HepG2 (cell line): Measurements from ENCODE around the gene DNAJC7. TPM values are rescaled to one million over a fixed set of nuclear protein-coding genes. Genes with fewer than 3 reads are reported as not detected.

ENCODE experiments used
- BRF2 ChIP-seq: sonication (generic); formaldehyde crosslinking; IDR thresholded peaks from 2 replicates; pipeline ENCODE4 v1.8.1; 2022; ENCODE audit warnings: mild to moderate bottlenecking, missing genetic modification reagents
- DNMT1 ChIP-seq: sonication (generic); formaldehyde crosslinking; IDR thresholded peaks from 2 replicates; pipeline ENCODE4 v1.5.1; 2020; ENCODE audit warnings: mild to moderate bottlenecking, missing genetic modification reagents
- HMG20B ChIP-seq: conservative IDR thresholded peaks from 2 replicates; pipeline ENCODE4 v1.6.1; 2016; ENCODE audit warnings: missing genetic modification reagents, missing compliant biosample characterization
- HNRNPLL ChIP-seq: fragments of 200-400 bp; formaldehyde crosslinking; IDR thresholded peaks from 2 replicates; pipeline ENCODE4 v1.6.1; 2017; ENCODE audit warnings: mild to moderate bottlenecking, low read depth, low read length; ENCODE audit not compliant: poor library complexity, severe bottlenecking
- HOXA3 ChIP-seq: sonication (generic); formaldehyde crosslinking; IDR thresholded peaks from 2 replicates; pipeline ENCODE4 v1.5.0; 2020; ENCODE audit warnings: missing genetic modification reagents
- LCORL ChIP-seq, 2 experiments: fragments of 450-650 bp in 1 of 2; sonication (generic) in 1 of 2; formaldehyde crosslinking in 1 of 2; IDR thresholded peaks; 2 replicates each; pipeline versions ENCODE4 v1.5.0 to v1.6.1; 2017 to 2020; ENCODE audit warnings: antibody characterized with exemption in 1 of 2, missing genetic modification reagents in 1 of 2
- MAZ ChIP-seq, 2 experiments: sonication (generic) in 1 of 2; formaldehyde crosslinking in 1 of 2; IDR thresholded peaks; 2 replicates each; pipeline versions ENCODE4 v1.5.0 to v1.6.1; 2012 to 2020; ENCODE audit warnings: low read depth in 2 of 2, mild to moderate bottlenecking in 2 of 2, borderline replicate concordance in 1 of 2, improper control_type of control experiment in 1 of 2, low read length in 1 of 2, missing genetic modification reagents in 1 of 2, moderate library complexity in 1 of 2
- NR0B2 ChIP-seq: sonication (generic); formaldehyde crosslinking; IDR thresholded peaks from 2 replicates; pipeline ENCODE4 v1.4.0; 2020; ENCODE audit warnings: mild to moderate bottlenecking, missing genetic modification reagents
- POLR2G ChIP-seq: fragments of 200-400 bp; formaldehyde crosslinking; IDR thresholded peaks from 2 replicates; pipeline ENCODE4 v1.6.1; 2018; ENCODE audit warnings: mild to moderate bottlenecking, low read depth, low read length, moderate library complexity
- TFAP4 ChIP-seq: sonication (generic); IDR thresholded peaks from 2 replicates; pipeline ENCODE4 v1.6.1; 2016; ENCODE audit warnings: low read depth, borderline replicate concordance
- THAP9 ChIP-seq: sonication (generic); formaldehyde crosslinking; IDR thresholded peaks from 2 replicates; pipeline ENCODE4; 2020; ENCODE audit warnings: missing genetic modification reagents, mild to moderate bottlenecking, borderline replicate concordance
- TMF1 ChIP-seq: sonication (generic); formaldehyde crosslinking; IDR thresholded peaks from 2 replicates; pipeline ENCODE4 v1.8.1; 2022; ENCODE audit warnings: low read depth, missing genetic modification reagents
- ZBTB38 ChIP-seq: sonication (generic); formaldehyde crosslinking; IDR thresholded peaks from 2 replicates; pipeline ENCODE4 v1.5.1; 2020; ENCODE audit warnings: mild to moderate bottlenecking, missing genetic modification reagents
- ZFX ChIP-seq: sonication (generic); formaldehyde crosslinking; IDR thresholded peaks from 2 replicates; pipeline ENCODE4 v1.4.0; 2020; ENCODE audit warnings: mild to moderate bottlenecking, low read depth, missing genetic modification reagents, moderate library complexity
- ZMYM2 ChIP-seq: sonication (generic); formaldehyde crosslinking; IDR thresholded peaks from 2 replicates; pipeline ENCODE4 v1.8.0; 2022; ENCODE audit warnings: mild to moderate bottlenecking, missing genetic modification reagents
- ZNF3 ChIP-seq: IDR thresholded peaks from 2 replicates; pipeline ENCODE4 v1.7.0; 2017; ENCODE audit warnings: inconsistent platforms
- ZNF543 ChIP-seq: sonication (generic); formaldehyde crosslinking; IDR thresholded peaks from 2 replicates; pipeline ENCODE4 v1.4.0; 2020; ENCODE audit warnings: mild to moderate bottlenecking, missing genetic modification reagents
- ZNF580 ChIP-seq: IDR thresholded peaks from 2 replicates; pipeline ENCODE4 v1.6.1; 2016; ENCODE audit warnings: low read depth, borderline replicate concordance
- ZNF704 ChIP-seq: sonication (generic); formaldehyde crosslinking; IDR thresholded peaks from 2 replicates; pipeline ENCODE4 v1.8.1; 2023; ENCODE audit warnings: mild to moderate bottlenecking, inconsistent platforms, moderate library complexity, missing genetic modification reagents, borderline replicate concordance
- polyA plus RNA-seq, 8 experiments: library from polyadenylated mRNA; depleted of rRNA in 3 of 8; stranded (reverse) in 7 of 8; unstranded in 1 of 8; fragments of >200 nt; fragmentation: Illumina TruSeq in 4 of 8; extraction: Trizol in 4 of 8; gene quantifications; 2 replicates each; pipeline versions ENCODE4 v1.2.1 to v1.2.3, GENCODE V29; 2011 to 2016; ENCODE audit warnings: low read depth in 4 of 8, missing spikeins in 1 of 8, mixed read lengths in 1 of 8; ENCODE audit not compliant: insufficient read depth in 1 of 8
- total RNA-seq, 5 experiments: library from RNA; depleted of rRNA; stranded (reverse); fragments of >200 nt; fragmentation: Illumina TruSeq; extraction: Trizol; gene quantifications; 2 replicates each; pipeline ENCODE4 v1.2.3, GENCODE V29; 2016; ENCODE audit warnings: low read depth in 1 of 5

Gene DNAJC7
- total and polyA plus RNA-seq, 2 of the 13 experiments (the other 11 are each of a cell fraction or from before 2014, with no cell fraction given), result 47.7 to 132 TPM

DNA sequence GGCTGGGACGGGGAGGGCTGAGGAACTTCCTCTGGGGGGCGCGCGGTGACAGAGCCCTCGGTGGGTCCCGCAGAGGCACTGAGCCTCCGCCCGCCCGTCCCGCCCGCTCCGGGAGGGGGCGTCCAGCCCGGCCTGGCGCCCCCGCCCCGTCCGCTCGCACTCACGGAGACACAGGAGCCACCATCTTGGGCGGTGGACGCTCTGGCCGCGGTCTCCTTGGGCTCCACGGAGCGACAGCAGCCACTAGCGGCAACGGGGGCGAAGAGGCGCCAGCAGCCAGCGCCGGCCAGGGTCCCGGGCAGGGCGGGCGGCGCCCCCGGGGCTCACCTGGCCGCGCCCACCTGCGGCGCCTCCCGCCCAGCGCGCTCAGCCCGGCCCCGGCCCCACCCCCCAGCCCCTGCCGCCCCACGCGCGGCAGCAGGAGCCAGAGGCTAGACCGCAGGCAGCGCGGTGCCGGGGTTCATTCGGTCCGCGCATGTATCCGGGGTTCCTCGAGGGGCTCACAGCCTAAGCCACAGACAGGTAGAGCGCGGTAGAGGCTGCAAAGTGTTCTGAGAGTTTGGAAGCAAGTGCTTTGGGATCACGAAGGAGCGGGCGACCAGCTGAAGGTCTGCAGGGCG, 33.3 kb upstream of the DNAJC7 start, which contains the start of gene C17orf113 (continued):
- TF ChIP-seq BRF2 (no peak), HNRNPLL (peak; percentile 42), TMF1 (CRISPR knock-in tag) (no peak), ZNF3 (no peak), NR0B2 (CRISPR knock-in tag) (peak; percentile 46; the same call in 1 of the 2 replicates), ZNF543 (0 out of 2 replicates have a peak, but pooled peaks have one; percentile 46), THAP9 (CRISPR knock-in tag) (peak; percentile 6; the same call in 1 of the 2 replicates), ZNF580 (peak; percentile 58; the same call in 1 of the 2 replicates), POLR2G (peak; percentile 67; the same call in 1 of the 2 replicates), DNMT1 (peak; percentile 85; the same call in 1 of the 2 replicates), ZFX (CRISPR knock-in tag) (peak; percentile 69), TFAP4 (no peak), MAZ (IDR thresholded peaks at IDR 0.05; ENCODE audit: borderline replicate concordance, low read depth, low read length) (no peak), MAZ (CRISPR knock-in tag; IDR thresholded peaks at IDR 0.05; ENCODE audit: low read depth) (peak; percentile 76; the same call in 1 of the 2 replicates), ZNF704 (CRISPR knock-in tag) (no peak), LCORL (IDR thresholded peaks at IDR 0.05) (no peak), LCORL (CRISPR knock-in tag; IDR thresholded peaks at IDR 0.05) (0 out of 2 replicates have a peak, but pooled peaks have one; percentile 15), HMG20B (CRISPR knock-in tag) (no peak), ZBTB38 (no peak), ZMYM2 (CRISPR knock-in tag) (no peak), HOXA3 (CRISPR knock-in tag) (peak; percentile 94)
- TF ChIP-seq, all 625 proteins: peak for 133
